ENCODE results near the gene ITSN2.

The ITSN2 gene

DNA sequence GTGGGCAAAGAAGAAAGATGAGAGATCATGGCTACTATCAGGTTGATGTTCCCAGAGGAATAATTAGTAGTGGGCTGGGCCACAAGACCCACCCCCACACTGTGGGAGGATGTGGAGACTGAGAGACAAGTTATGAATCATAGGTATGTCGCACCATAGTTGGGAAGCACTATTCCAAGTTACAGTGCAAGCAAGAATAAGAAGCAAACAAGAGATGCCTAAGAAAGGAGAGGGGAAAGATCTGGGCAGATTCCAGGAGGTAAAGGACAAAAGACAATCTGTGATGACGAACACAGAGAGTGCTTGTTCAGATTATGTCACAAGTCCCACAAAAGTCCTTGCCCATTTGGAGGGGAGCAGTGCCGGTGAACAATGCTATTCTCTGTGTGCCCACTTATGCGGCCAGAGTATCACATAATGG, 128.9 kb downstream of the ITSN2 start:
- TF ChIP-seq, protein P1, sequence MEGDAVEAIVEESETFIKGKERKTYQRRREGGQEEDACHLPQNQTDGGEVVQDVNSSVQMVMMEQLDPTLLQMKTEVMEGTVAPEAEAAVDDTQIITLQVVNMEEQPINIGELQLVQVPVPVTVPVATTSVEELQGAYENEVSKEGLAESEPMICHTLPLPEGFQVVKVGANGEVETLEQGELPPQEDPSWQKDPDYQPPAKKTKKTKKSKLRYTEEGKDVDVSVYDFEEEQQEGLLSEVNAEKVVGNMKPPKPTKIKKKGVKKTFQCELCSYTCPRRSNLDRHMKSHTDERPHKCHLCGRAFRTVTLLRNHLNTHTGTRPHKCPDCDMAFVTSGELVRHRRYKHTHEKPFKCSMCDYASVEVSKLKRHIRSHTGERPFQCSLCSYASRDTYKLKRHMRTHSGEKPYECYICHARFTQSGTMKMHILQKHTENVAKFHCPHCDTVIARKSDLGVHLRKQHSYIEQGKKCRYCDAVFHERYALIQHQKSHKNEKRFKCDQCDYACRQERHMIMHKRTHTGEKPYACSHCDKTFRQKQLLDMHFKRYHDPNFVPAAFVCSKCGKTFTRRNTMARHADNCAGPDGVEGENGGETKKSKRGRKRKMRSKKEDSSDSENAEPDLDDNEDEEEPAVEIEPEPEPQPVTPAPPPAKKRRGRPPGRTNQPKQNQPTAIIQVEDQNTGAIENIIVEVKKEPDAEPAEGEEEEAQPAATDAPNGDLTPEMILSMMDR (conservative IDR thresholded peaks at IDR 0.05) = no peak
- TF ChIP-seq ZFX (IDR thresholded peaks at IDR 0.05) = no peak
- H3K27ac ChIP-seq = no peak overlapping the region

DNA sequence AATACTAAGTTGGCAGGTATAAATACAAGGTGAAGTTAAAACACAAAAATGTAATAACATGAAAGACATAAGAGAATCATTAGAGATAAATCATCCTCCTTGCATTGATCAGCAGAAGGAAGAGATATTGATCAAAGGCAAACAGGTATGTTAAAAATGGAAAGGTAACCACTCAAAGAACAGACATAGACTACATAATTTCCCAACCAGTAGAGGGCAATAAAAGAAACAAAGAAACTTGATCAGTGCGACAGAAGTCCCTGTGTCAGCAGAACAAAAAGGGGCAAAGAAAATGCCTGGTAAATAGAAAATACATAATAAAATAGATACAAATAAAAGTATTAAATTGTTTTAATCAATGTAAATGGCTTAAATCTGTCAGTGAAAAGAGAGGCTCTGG, 131.9 kb downstream of the ITSN2 start:
- TF ChIP-seq ZFX (IDR thresholded peaks at IDR 0.05) = no peak
- TF ChIP-seq, protein P1 (conservative IDR thresholded peaks at IDR 0.05) = peak; percentile 72
- H3K27ac ChIP-seq = no peak overlapping the region

DNA sequence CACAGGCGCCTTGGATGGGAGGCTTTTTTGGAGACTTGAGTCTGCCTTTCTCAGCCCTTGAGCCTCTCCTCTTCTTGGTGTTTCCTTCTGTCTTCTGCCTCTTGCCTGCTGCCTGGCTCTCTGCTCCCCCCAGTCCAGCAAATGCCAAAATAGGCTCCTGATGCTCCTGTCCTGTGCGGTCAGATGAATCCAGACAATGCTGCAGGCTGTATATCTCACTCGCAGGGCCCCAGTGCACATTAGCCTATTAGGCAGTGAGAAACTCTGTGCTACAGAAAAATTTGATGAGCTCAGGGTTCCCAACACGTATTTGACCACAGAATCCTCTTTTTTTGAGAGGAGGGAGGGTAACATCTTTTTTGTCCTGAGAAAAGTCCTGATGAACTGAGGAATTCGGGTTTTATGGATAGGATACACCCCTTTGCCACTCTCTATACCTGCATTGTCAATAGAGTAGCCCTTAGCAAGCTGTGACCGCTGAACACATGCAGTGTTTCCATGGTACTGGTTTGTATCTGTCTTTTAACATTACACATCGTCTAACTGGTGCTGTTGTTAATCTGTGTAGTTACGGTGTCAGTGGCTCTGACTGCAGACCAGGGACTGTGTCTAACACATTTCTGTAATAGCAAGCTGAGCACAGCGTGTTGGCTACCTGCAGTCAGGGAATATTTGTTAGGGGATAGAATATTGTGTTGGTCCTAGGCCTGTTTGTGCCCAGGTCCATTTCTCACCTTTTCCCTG, 134.7 kb downstream of the ITSN2 start:
- TF ChIP-seq, protein P1 (conservative IDR thresholded peaks at IDR 0.05) = no peak
- no peak for TF ChIP-seq ZFX (IDR thresholded peaks at IDR 0.05)
- H3K27ac ChIP-seq = no peak overlapping the region

DNA sequence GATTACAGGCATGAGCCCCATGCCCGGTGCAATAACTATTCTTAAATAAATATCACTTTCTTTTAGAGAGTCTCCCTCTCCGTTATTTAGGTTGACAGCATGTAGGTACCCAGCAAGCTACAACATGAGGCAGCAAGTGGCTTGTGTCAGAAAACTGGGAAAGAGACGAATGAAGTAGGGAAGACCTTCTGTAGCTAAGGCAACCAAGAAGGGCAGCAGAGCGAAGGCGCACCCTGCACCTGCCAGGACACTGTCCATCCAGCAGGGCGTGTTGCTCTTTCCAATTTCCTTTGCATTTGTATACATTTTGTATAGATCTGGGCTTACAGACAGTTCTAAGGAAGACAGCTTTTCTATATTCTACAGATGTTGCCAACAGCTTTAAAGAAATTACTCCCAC, 137.4 kb downstream of the ITSN2 start:
- H3K27ac ChIP-seq = no peak overlapping the region
- TF ChIP-seq ZFX (IDR thresholded peaks at IDR 0.05) = no peak
- TF ChIP-seq, protein P1 (conservative IDR thresholded peaks at IDR 0.05) = no peak

DNA sequence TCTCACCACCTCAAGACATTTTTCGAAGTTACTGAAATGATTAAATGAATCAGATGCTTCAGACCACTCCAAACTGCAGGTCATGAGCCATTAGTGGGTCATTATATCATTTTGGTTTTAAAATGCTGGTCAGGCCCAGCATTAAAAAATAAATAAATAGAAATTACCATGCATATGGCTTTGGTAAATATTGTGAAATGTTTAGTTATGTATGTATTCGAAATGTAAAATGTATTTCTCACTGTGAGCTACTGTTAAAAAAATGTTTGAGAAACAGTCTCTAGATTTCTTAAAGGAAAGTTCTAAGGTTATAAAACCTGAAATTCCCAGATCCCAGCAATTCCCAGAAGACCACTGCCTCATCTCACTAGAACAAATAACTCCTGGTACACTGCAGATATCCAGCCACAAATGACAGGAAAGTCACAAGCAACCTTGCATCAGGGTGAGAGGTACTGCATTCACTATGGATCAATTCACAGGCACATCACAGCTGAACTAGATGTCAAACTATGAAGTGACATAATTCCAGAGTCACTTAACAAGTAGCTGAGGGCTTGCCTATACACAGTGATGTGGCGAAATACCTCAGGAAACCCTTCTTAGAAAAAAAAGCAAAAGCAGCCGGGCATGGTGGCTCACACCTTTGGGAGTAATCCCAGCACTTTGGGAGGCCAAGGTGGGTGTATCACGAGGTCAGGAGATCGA, 138.8 kb downstream of the ITSN2 start:
- H3K27ac ChIP-seq = no peak overlapping the region
- TF ChIP-seq, protein P1 (conservative IDR thresholded peaks at IDR 0.05) = no peak
- TF ChIP-seq ZFX (IDR thresholded peaks at IDR 0.05) = no peak

DNA sequence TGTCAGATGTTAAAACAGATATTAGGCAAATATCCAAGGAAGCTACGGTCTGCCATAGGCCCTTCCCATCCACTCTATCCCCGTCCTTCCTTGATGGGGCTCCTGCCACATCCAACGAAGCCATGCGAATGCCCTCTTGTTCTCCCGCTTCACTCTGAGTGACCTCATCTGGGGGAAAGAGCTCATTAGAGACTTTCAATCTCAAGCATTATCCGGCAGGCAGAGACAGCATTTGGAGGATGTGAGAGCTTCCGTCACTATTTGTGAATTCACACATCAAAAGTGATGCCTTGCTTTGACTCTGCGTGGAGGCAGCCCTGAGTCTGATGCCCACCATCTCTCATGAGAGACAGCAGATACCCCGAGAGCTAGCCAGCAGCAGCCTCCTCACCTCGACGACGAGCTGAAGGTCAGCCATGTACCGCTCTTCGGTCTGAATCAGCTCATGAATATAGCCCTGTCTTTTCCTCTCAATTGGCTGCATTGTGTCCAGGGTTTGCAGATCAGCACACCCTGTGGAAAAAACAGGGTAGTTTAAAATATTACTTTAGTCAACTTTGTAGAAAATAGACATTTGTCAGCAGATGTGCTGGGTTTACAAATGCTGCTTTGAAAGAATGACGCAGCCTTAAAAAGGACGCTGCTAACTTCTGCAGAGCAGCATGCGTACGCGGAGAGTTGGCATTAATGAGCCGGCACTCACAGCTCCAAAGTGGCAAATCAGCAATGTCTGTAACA, 139.6 kb downstream of the ITSN2 start:
- no peak overlapping the region for H3K27ac ChIP-seq
- TF ChIP-seq ZFX (IDR thresholded peaks at IDR 0.05) = no peak
- TF ChIP-seq, protein P1 (conservative IDR thresholded peaks at IDR 0.05) = no peak

DNA sequence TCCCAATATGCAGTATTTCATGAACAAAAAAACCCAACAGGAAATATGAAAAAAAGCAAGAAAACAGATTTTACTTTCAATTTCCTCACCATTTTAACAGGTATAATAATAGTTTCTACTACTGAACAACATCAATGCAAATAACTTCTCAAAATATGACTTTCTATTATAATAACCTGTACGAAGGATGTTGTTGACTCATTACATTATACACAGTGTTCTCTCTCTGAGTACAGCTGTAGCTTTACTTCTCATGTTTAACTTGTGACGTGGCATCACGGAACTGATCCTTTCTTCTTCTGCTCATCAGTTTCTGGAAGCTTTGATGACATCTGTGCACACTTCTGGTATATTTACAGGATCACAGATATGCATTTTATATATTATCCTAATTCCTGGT, 145.5 kb downstream of the ITSN2 start:
- no peak overlapping the region for H3K27ac ChIP-seq
- no peak for TF ChIP-seq ZFX (IDR thresholded peaks at IDR 0.05)
- TF ChIP-seq, protein P1 (conservative IDR thresholded peaks at IDR 0.05) = no peak

All from C4-2B (cell line).